ENCODE data around the gene OTUD5.
"Not testable (repeated sequence)": the region's sequence is repeated elsewhere in the genome, so short reads cannot be mapped to it uniquely, and the experiment has no call there.

OTUD5 gene

GRCh38 chrX:48957477-48957826 is at the start of gene OTUD5:
Gene OTUD5, minus strand, starts transcription at chrX:48957607. Its CDS starts 37 bp downstream, at chrX:48957570.
- DNase-seq (ENCODE audit: low read depth in 2 of 3, low spot score in 1 of 3), result peak in 2 of 3 donors; percentile 51 to 62

GRCh38 chrX:49003696-49004095 is 46.3 kb upstream of the OTUD5 start:
- DNase-seq (ENCODE audit: low read depth in 2 of 3, low spot score in 1 of 3), result no peak

GRCh38 chrX:49002091-49002935 is 44.9 kb upstream of the OTUD5 start, which contains the start of gene GRIPAP1:
Gene GRIPAP1, minus strand, starts transcription at chrX:49002264. Its CDS starts 35 bp downstream, at chrX:49002229.
- peak; percentile 60 to 68 (median 61) for DNase-seq (ENCODE audit: low read depth in 2 of 3, low spot score in 1 of 3)

- DNase-seq (ENCODE audit: low read depth in 2 of 3, low spot score in 1 of 3), result peak; percentile 20 to 36 (median 24)
Observed at GRCh38 chrX:49001521-49002090, 44.2 kb upstream of the OTUD5 start.

- DNase-seq (ENCODE audit: low read depth in 2 of 3, low spot score in 1 of 3), result no peak
Observed at GRCh38 chrX:49000636-49001035, 43.2 kb upstream of the OTUD5 start.

- DNase-seq (ENCODE audit: low read depth in 2 of 3, low spot score in 1 of 3), result no peak
Observed at GRCh38 chrX:48999030-48999429, 41.6 kb upstream of the OTUD5 start.

- DNase-seq (ENCODE audit: low read depth in 2 of 3, low spot score in 1 of 3), result no peak
Observed at GRCh38 chrX:48998391-48998790, 41.0 kb upstream of the OTUD5 start.

GRCh38 chrX:48997865-48998264 is 40.5 kb upstream of the OTUD5 start:
- DNase-seq (ENCODE audit: low read depth in 2 of 3, low spot score in 1 of 3), result no peak

GRCh38 chrX:48997455-48997854 is 40.0 kb upstream of the OTUD5 start:
- DNase-seq (ENCODE audit: low read depth in 2 of 3, low spot score in 1 of 3), result no peak

GRCh38 chrX:48996969-48997368 is 39.6 kb upstream of the OTUD5 start:
- no peak for DNase-seq (ENCODE audit: low read depth in 2 of 3, low spot score in 1 of 3)

- no peak for DNase-seq (ENCODE audit: low read depth in 2 of 3, low spot score in 1 of 3)
Observed at GRCh38 chrX:48992341-48992740, 34.9 kb upstream of the OTUD5 start.

- DNase-seq (ENCODE audit: low read depth in 2 of 3, low spot score in 1 of 3), result no peak
Observed at GRCh38 chrX:48989483-48989882, 32.1 kb upstream of the OTUD5 start.

- DNase-seq (ENCODE audit: low read depth in 2 of 3, low spot score in 1 of 3), result no peak
Observed at GRCh38 chrX:48983896-48984295, 26.5 kb upstream of the OTUD5 start.

- no peak for DNase-seq (ENCODE audit: low read depth in 2 of 3, low spot score in 1 of 3)
Observed at GRCh38 chrX:48983081-48983480, 25.7 kb upstream of the OTUD5 start.

- DNase-seq (ENCODE audit: low read depth in 2 of 3, low spot score in 1 of 3), result no peak
Observed at GRCh38 chrX:48981178-48981577, 23.8 kb upstream of the OTUD5 start.

- DNase-seq (ENCODE audit: low read depth in 2 of 3, low spot score in 1 of 3), result not testable (repeated sequence)
Observed at GRCh38 chrX:48980341-48980740, 22.9 kb upstream of the OTUD5 start.

GRCh38 chrX:48978226-48978625 is 20.8 kb upstream of the OTUD5 start:
- DNase-seq (ENCODE audit: low read depth in 2 of 3, low spot score in 1 of 3), result no peak

GRCh38 chrX:48976086-48976485 is 18.7 kb upstream of the OTUD5 start:
- no peak for DNase-seq (ENCODE audit: low read depth in 2 of 3, low spot score in 1 of 3)

GRCh38 chrX:48975541-48975940 is 18.1 kb upstream of the OTUD5 start:
- DNase-seq (ENCODE audit: low read depth in 2 of 3, low spot score in 1 of 3), result no peak

GRCh38 chrX:48975041-48975440 is 17.6 kb upstream of the OTUD5 start:
- DNase-seq (ENCODE audit: low read depth in 2 of 3, low spot score in 1 of 3), result no peak

- DNase-seq (ENCODE audit: low read depth in 2 of 3, low spot score in 1 of 3), result no peak
Observed at GRCh38 chrX:48974574-48974973, 17.2 kb upstream of the OTUD5 start.

GRCh38 chrX:48974033-48974432 is 16.6 kb upstream of the OTUD5 start:
- DNase-seq (ENCODE audit: low read depth in 2 of 3, low spot score in 1 of 3), result no peak

Measured in stimulated activated CD4-positive, alpha-beta T cell treated with anti-CD3 and anti-CD28 coated beads, Interleukin-12 subunit alpha, Interleukin-12 subunit beta, amount 100 ng/mL, for 48 hours (primary cell).